M059J (cell line): ENCODE data around the gene ALG3. TPM values are rescaled to one million over a fixed set of nuclear protein-coding genes. Genes with fewer than 3 reads are reported as not detected.
"Not testable (repeated sequence)": the region's sequence is repeated elsewhere in the genome, so short reads cannot be mapped to it uniquely, and the experiment has no call there.

Experiments used
- DNase-seq: peaks from one replicate; pipeline ENCODE4 v3.0.0-alpha.2; 2012; ENCODE audit warnings: low read depth
- total RNA-seq: library from RNA; depleted of rRNA; stranded (reverse); fragments of >200 nt; shearing (Covaris generic); gene quantifications from 2 replicates; pipeline ENCODE4 v1.2.3, GENCODE V29; 2014; rRNA removed

Gene ALG3
- total RNA-seq: 127 and 132 TPM in 2 replicates

DNA sequence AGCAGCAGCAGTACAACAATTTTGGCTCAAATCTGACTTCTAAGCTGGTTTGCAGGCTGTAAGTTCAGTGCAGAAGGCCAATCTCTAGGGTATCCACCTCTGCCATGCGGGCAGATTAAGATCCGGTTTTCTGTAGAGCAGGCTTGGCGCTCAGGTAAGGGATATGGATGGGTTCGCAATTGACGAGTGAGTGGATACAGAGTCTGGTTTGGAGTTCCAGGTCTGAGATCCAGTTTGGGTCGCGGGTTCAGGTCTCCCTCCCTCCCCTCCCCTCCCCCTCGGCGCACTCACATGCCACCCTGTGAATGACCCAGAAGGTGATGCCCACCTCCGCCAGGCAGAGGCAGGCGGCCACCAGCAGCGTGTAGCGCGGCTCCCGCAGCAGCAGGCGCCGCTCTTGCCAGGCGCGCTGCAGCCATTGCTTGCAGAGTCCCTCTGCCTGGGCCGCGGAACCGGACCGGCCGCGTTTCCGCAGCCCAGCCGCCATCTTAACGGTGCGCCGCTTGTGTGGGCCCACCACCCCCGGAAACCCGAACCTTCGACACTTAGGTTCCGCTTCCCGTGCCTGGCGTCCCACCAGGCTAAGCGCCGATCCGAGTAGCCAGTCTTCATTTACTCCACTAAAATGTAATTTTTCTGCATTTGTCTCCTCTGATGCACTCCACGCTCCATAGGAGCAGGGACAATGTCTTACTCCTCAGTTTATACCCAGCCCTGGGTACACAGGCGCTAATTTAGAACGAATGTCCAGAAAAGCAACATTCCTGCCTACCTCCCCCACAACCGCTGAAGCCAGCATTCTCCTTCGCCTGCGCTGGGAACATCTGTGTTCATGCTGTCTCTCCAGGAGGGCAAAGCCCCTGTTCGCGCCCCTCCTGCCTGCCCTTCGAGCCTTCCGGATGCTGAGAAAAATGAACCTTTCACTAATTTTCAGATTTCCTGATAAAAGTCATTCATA lies at the start of gene ALG3:
Gene ALG3, minus strand, starts transcription at position 509 of the 958 bp plus-strand sequence. Its CDS starts 22 bp downstream, at position 487.
- peak; percentile 83 for DNase-seq

GRCh38 chr3:184296616-184297015 lies 47.9 kb upstream of the ALG3 start:
- DNase-seq: no peak

DNA sequence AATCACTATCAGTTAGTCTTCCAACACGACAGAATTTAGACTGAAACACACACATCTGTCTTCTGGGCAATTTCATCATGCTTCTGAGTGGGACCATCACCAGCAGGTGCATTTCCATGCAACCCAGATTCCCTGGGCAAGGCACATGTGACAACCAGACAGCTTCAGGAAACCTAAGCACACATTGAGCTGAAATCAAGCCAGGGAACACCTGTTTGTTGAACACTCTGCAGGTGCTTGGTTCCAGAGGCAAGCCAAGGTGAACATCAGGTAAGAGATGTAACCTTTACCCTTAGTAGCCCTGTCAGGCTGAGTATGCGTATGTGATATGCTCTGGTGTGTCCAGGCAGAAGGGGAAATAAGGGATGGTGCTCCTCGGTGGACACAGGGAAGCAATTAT lies 47.0 kb upstream of the ALG3 start:
- no peak for DNase-seq

DNA sequence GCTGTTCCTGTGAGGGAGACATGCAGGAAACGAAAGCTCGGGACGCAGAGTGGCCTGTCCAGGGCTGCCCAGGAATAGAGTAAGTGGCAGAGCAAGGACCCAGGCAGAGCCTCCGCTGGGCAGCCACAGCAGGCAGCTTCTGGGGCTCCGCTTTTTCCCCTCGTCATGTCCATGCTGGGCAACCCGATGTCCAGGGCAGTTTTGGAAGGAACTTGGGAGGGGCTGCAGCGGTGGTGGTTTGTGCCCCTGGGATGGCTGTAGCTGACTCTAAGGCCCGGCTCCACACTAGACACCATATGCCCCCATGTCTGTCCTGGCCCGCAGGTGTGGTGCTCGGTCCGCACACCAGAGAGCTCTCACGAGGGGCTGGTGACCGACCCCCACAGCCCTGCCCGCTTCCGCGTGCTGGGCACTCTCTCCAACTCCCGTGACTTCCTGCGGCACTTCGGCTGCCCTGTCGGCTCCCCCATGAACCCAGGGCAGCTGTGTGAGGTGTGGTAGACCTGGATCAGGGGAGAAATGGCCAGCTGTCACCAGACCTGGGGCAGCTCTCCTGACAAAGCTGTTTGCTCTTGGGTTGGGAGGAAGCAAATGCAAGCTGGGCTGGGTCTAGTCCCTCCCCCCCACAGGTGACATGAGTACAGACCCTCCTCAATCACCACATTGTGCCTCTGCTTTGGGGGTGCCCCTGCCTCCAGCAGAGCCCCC lies 43.1 kb upstream of the ALG3 start:
- no peak for DNase-seq

GRCh38 chr3:184291044-184291737 lies 42.4 kb upstream of the ALG3 start:
- no peak for DNase-seq

DNA sequence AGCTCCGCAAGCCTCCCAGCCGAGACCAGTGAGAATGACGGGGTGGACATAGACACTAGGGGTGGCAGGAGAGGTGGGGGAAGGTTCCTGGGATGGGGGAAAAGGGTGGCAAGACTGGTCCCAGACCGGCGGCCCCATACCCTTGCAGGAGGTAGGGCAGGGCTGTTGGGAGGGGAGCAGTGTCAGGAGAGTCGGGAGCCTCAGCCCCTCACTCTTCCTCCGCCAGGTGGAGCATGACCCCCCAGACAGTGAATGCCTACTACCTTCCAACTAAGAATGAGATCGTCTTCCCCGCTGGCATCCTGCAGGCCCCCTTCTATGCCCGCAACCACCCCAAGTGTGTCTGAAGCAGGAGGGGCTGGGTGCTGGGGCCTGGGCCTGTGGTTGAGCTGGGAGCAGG lies 41.6 kb upstream of the ALG3 start:
- DNase-seq: no peak

GRCh38 chr3:184289426-184289938 lies 40.7 kb upstream of the ALG3 start:
- peak; percentile 64 for DNase-seq

GRCh38 chr3:184284696-184285095 lies 35.9 kb upstream of the ALG3 start:
- peak; percentile 84 for DNase-seq

GRCh38 chr3:184283681-184284080 lies 34.9 kb upstream of the ALG3 start:
- no peak for DNase-seq

DNA sequence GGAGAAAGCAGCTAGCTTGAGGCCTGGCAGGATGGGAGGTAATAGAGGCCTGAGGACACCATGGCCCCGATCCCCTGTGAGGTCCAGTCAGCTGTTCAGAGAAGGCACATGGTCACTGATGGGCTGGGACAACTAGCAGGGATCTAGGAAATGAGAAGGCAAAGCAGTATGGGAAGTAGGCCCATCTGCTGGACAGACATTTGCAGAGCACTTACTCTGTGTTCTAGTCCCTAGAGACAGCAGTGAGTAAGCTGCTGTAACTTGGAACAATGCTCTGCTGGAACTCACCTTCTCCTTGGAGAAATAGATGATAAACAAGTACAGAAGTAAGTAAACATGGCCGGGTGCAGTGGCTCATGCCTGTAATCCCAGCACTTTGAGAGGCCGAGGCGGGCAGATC lies 34.2 kb upstream of the ALG3 start:
- no peak for DNase-seq

DNA sequence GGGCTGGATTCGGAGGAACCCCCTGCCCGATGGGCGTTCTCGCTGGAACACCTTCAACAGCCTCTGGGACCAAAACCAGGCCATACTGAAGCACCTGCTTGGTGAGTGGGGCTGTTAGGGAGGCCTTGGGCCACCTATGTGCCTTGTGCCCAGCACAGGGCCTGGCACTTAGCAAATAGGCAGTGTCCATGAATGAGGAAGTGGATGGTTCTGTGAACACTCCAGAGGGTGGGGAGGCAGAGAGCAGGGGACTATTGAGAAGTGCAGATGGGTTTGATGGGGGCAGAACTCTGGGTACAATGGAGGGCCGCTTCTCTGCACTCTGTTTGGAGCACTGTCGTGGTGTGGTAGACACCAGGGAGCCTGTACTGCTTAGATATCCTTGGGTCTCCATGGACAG lies 28.6 kb upstream of the ALG3 start:
- DNase-seq: no peak

DNA sequence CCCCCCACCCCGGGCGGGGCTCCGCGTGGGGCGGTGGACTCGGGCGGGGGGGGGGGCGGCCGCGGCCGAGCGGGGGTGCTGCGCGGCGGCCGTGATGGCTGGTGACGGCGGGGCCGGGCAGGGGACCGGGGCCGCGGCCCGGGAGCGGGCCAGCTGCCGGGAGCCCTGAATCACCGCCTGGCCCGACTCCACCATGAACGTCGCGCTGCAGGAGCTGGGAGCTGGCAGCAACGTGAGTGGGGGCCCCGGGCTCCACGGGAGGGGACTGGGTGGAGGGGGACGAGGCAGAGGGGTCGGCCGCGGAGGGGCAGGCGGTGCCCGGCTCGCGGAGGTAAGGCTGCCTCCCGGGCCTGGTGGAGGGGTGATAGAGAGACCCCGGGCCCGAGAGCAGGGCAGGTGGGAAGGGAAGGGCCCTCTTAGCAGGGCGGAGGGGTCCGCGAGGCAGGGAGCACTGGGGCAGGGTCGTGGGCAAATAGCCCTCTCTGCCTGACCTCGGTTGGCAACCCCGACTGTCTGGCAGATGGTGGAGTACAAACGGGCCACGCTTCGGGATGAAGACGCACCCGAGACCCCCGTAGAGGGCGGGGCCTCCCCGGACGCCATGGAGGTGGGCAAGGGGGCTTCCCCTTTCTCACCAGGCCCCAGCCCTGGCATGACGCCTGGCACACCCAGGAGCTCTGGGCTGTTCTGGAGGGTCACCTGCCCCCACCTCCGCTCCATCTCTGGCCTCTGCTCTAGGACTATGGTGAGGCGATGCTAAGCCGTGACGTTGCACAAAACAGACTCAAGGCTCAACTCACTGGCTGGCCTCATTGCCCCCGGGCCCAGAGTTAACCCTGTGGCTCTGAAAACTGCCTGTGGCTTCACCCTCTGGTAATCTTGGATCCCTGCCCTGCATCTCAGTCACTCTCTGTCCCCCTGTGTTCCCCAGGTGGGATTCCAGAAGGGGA lies 27.5 kb upstream of the ALG3 start, which contains the start of gene ECE2:
Gene ECE2, plus strand, starts transcription at position 62 of the 950 bp plus-strand sequence. Its CDS starts 132 bp downstream, at position 194.
- no peak for DNase-seq

GRCh38 chr3:184275381-184275701 lies 26.6 kb upstream of the ALG3 start:
- no peak for DNase-seq

- no peak for DNase-seq
Measured at GRCh38 chr3:184272269-184272668, 23.5 kb upstream of the ALG3 start.

DNA sequence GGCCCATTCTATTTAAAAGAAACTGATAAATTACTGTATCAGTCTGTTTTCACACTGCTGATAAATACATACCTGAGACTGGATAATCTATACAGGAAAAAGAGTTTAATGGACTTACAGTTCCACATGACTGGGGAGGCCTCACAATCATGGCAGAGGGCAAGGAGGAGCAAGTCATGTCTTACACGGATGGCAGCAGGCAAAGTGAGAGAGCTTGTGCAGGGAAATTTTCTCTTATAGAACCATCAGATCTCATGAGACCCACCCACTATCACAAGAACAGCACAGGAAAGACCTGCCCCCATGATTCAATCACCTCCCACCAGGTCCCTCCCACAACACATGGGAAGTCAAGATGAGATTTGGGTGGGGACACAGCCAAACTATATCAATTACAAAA lies 18.5 kb upstream of the ALG3 start:
- not testable (repeated sequence) for DNase-seq

DNA sequence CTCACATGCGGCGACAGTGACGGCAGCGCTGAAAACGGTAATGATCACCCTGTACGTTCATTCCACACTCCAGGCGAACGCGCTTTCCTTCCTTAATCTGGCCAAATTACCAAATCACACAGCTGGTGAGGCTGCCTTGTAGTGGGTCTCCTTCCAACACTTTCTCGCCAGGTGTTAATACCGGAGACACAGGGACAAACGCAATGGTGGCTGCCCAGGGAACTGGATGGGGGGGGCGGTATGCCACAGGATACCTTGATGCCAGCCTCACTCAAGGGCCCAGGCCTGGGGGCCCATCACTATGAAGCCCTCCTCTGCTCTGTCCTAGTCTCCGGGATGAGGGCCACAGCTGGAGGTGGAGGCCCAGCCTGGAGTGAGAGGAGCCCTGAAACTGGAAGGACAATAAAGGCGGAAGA lies 14.0 kb upstream of the ALG3 start:
- DNase-seq: no peak

- DNase-seq: peak; percentile 68
Measured at GRCh38 chr3:184261854-184262763, 13.3 kb upstream of the ALG3 start.

GRCh38 chr3:184261270-184261853 lies 12.6 kb upstream of the ALG3 start, which contains the start of gene CAMK2N2:
TSS of gene CAMK2N2 (minus strand) at chr3:184261553. CDS start at chr3:184261285, 268 bp downstream.
- DNase-seq: peak; percentile 81

- no peak for DNase-seq
Measured at GRCh38 chr3:184260724-184261269, 12.0 kb upstream of the ALG3 start.
